Germinal center (tissue), 1 donor: ENCODE measurements around the gene DMD.

Source experiments
- DNase-seq: peaks from one replicate; pipeline ENCODE4 v3.0.0; 2012; ENCODE audit warnings: mixed read lengths, low spot score

Gene DMD

GRCh38 chrX:31854716-31855115 is 1356.6 kb downstream of the DMD start:
- no peak for DNase-seq

- DNase-seq, result no peak
Measured at GRCh38 chrX:31851761-31852160, 1359.6 kb downstream of the DMD start.

GRCh38 chrX:31847773-31848172 is 1363.6 kb downstream of the DMD start:
- no peak for DNase-seq

GRCh38 chrX:31845003-31845402 is 1366.3 kb downstream of the DMD start:
- no peak for DNase-seq

- no peak for DNase-seq
Measured at GRCh38 chrX:31838617-31839016, 1372.7 kb downstream of the DMD start.

- no peak for DNase-seq
Measured at GRCh38 chrX:31837445-31838049, 1373.8 kb downstream of the DMD start.

- no peak for DNase-seq
Measured at GRCh38 chrX:31836479-31836878, 1374.9 kb downstream of the DMD start.

GRCh38 chrX:31832263-31832662 is 1379.1 kb downstream of the DMD start:
- DNase-seq, result no peak

GRCh38 chrX:31820430-31821210 is 1390.7 kb downstream of the DMD start:
- no peak for DNase-seq

- DNase-seq, result no peak
Measured at GRCh38 chrX:31819455-31819854, 1391.9 kb downstream of the DMD start.

GRCh38 chrX:31811106-31811505 is 1400.2 kb downstream of the DMD start:
- no peak for DNase-seq

- DNase-seq, result no peak
Measured at GRCh38 chrX:31808357-31808756, 1403.0 kb downstream of the DMD start.

GRCh38 chrX:31807165-31807564 is 1404.2 kb downstream of the DMD start:
- no peak for DNase-seq

- DNase-seq, result no peak
Measured at GRCh38 chrX:31805781-31806180, 1405.6 kb downstream of the DMD start.

- DNase-seq, result no peak
Measured at GRCh38 chrX:31800219-31800618, 1411.1 kb downstream of the DMD start.

GRCh38 chrX:31796624-31797023 is 1414.7 kb downstream of the DMD start:
- DNase-seq, result no peak

- no peak for DNase-seq
Measured at GRCh38 chrX:31747411-31747810, 1463.9 kb downstream of the DMD start.

- no peak for DNase-seq
Measured at GRCh38 chrX:31743004-31743403, 1468.3 kb downstream of the DMD start.

GRCh38 chrX:31717474-31717873 is 1493.9 kb downstream of the DMD start:
- no peak for DNase-seq

GRCh38 chrX:31715675-31716074 is 1495.7 kb downstream of the DMD start:
- DNase-seq, result no peak

GRCh38 chrX:31714797-31715196 is 1496.6 kb downstream of the DMD start:
- DNase-seq, result no peak

- no peak for DNase-seq
Measured at GRCh38 chrX:31713120-31713519, 1498.2 kb downstream of the DMD start.

- no peak for DNase-seq
Measured at GRCh38 chrX:31711166-31711565, 1500.2 kb downstream of the DMD start.

- no peak for DNase-seq
Measured at GRCh38 chrX:31708116-31708515, 1503.2 kb downstream of the DMD start.
